ENCODE measurements around the gene TMEM215. TPM values are rescaled to one million over a fixed set of nuclear protein-coding genes. Genes with fewer than 3 reads are reported as not detected.

Gene TMEM215
- total and polyA plus RNA-seq, 2 of the 8 experiments (the other 6 are each of a cell fraction or from before 2014, with no cell fraction given): 0.33 to 0.67 TPM

DNA sequence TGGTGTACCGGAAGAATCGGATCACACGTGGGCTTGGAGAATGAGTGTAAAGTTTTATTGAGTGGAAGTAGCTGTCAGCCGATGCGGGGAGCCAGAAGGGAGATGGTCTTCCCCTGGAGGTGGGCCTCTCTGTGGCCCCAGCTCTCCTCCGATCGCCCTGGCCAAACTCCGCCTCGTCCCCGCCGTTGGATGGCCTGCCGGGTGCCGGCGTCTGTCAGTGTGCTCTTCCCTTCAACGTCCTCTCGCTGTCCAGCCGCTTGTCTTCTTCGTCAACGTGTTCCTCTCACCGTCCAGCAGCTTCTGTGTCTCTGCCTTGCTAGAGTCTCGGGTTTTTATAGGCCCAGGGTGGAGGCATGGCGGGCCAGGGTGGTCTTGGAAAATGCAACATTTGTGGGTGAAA, 27.6 kb upstream of the TMEM215 start:
- Histone ChIP-seq H3K79me1 (ENCODE audit: low read depth, low read length) (no peaks in the 10 kb centered on the region), H3K4ac (replicated peaks; ENCODE audit: insufficient read length, low read depth, low read length) (no peak overlapping the region), H3K9me3 (ENCODE audit: insufficient read depth in 2 of 2, low read depth in 1 of 2, low read length in 1 of 2) (no peaks in the 10 kb centered on the region), H2BK5ac (ENCODE audit: low read depth, low read length) (no peak overlapping the region), H3K79me2 (ENCODE audit: control insufficient read depth in 1 of 2, insufficient read depth in 2 of 2, low read length in 2 of 2) (no peaks in the 10 kb centered on the region), H2BK15ac (ENCODE audit: low read length) (no peak overlapping the region), H3K56ac (replicated peaks; ENCODE audit: insufficient read length, low read depth, low read length) (no peak overlapping the region), H4K5ac (ENCODE audit: insufficient read length, low read depth, low read length) (no peak overlapping the region), H3K23ac (ENCODE audit: insufficient read length) (no peak overlapping the region), H3K4me1 (replicated peaks in 1 of 4; ENCODE audit: control insufficient read depth in 3 of 4, insufficient read depth in 4 of 4, low read length in 3 of 4) (no peaks in the 10 kb centered on the region), H2BK12ac (ENCODE audit: low read depth, low read length) (no peak overlapping the region), H2BK20ac (ENCODE audit: low read length) (no peak overlapping the region), H3K27me3 (replicated peaks in 1 of 4; ENCODE audit: control insufficient read depth in 3 of 4, extremely low read depth in 1 of 4, insufficient read depth in 3 of 4, low read length in 3 of 4) (no peaks in the 10 kb centered on the region; a peak in 1 of 7 replicates), H3K4me3 (ENCODE audit: extremely low read depth in 1 of 4, insufficient read depth in 2 of 4, low read depth in 3 of 4, low read length in 4 of 4) (no peak overlapping the region), H4K91ac (replicated peaks; ENCODE audit: insufficient read length, low read length) (no peak overlapping the region), H3K36me3 (ENCODE audit: control insufficient read depth in 2 of 4, insufficient read depth in 4 of 4, low read length in 3 of 4) (no peaks in the 10 kb centered on the region), H4K20me1 (replicated peaks in 1 of 2; ENCODE audit: control insufficient read depth in 1 of 2, insufficient read depth in 2 of 2, low read length in 2 of 2) (no peaks in the 10 kb centered on the region), H4K8ac (ENCODE audit: extremely low read depth, insufficient read depth, low read length) (no peak overlapping the region), H3K14ac (ENCODE audit: insufficient read length) (no peak overlapping the region), H3K9ac (replicated peaks in 1 of 4; ENCODE audit: extremely low read depth in 1 of 4, low read depth in 3 of 4, low read length in 3 of 4) (no peak overlapping the region), H3K23me2 (ENCODE audit: low read depth, low read length) (no peaks in the 10 kb centered on the region), H2AK5ac (ENCODE audit: low read depth, low read length) (no peak overlapping the region), H3K4me2 (ENCODE audit: insufficient read depth in 1 of 2, low read depth in 2 of 2, low read length in 2 of 2) (no peak overlapping the region), H2BK120ac (replicated peaks; ENCODE audit: low read depth, low read length) (no peak overlapping the region), H2AFZ (ENCODE audit: low read length) (no peak overlapping the region), H3K18ac (ENCODE audit: extremely low read depth, low read length) (no peak overlapping the region), H3K27ac (ENCODE audit: low read depth, low read length) (no peak overlapping the region)
- ChIA-PET POLR2A (ENCODE audit: partially characterized antibody) (interaction anchor here (1.4 kb wide), 1 partner anchor 269 kb away, joined by 3 read pairs; no protein-coding TSS in a partner anchor), CTCF (ENCODE audit: partially characterized antibody) (interaction anchor here (1.4 kb wide), 1 partner anchor 9 kb away, joined by 3 read pairs; no protein-coding TSS in a partner anchor)
- DNase-seq (ENCODE audit: low read depth in 1 of 2, low spot score in 2 of 2) (no peak), FAIRE-seq (no peak)
- 89% methylated on average over 22 of the region's 22 CpGs; no CpG with 5 or more reads in 1 of the 2 experiments for WGBS, 2 experiments (ENCODE audit: extremely low coverage in 1 of 2, insufficient coverage in 1 of 2, insufficient read length in 1 of 2, insufficient replicate concordance in 2 of 2, low coverage in 1 of 2, low lambda C conversion rate in 2 of 2, missing lambda C conversion rate in 1 of 2)
- TF ChIP-seq EP300 (IDR thresholded peaks at IDR 0.05; ENCODE audit: borderline replicate concordance in 1 of 2, low read depth in 2 of 2, low read length in 2 of 2): no peak

All from H1 (cell line).